ENCODE results near the gene ELP1.
"Not testable (repeated sequence)": the region's sequence is repeated elsewhere in the genome, so short reads cannot be mapped to it uniquely, and the experiment has no call there.

Gene ELP1

DNA sequence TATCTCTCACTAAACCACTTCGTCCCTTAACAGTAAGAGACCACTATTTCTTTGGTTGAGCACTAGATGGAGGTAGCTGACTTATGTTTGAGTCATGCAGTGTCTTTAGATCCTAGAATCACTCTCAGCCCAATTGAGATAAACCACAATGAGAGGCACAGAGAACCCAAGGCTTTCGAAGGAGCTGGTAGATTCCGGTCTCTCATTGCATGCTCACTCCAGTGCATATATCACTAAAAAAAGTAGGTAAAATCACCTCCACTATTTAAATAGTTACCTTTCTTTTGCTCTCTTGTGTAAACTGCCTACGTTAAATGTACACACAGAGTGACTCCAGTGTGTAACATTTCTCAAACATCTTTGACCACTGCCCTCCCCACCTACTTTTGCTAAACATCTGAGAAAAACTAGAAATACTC is 44.3 kb downstream of the ELP1 start:
- Histone ChIP-seq H3K4me1 (ENCODE audit: control insufficient read depth, insufficient read depth, low read length) (no peaks in the 10 kb centered on the region), H3K27me3 (ENCODE audit: control insufficient read depth, insufficient read depth, low read length) (no peaks in the 10 kb centered on the region), H3K36me3 (ENCODE audit: control insufficient read depth, insufficient read depth, low read length) (no peaks in the 10 kb centered on the region), H3K9me3 (ENCODE audit: control insufficient read depth, low read length) (no peaks in the 10 kb centered on the region), H3K9ac (ENCODE audit: low read length) (no peak overlapping the region), H3K4me3 (ENCODE audit: low read length) (no peak overlapping the region)

- not testable (repeated sequence) for H3K4me1 ChIP-seq (ENCODE audit: control insufficient read depth, insufficient read depth, low read length); H3K9ac ChIP-seq (ENCODE audit: low read length); H3K36me3 ChIP-seq (ENCODE audit: control insufficient read depth, insufficient read depth, low read length); H3K9me3 ChIP-seq (ENCODE audit: control insufficient read depth, low read length); H3K4me3 ChIP-seq (ENCODE audit: low read length); H3K27me3 ChIP-seq (ENCODE audit: control insufficient read depth, insufficient read depth, low read length)
Measured at GRCh38 chr9:108886594-108887271, 47.2 kb downstream of the ELP1 start.

DNA sequence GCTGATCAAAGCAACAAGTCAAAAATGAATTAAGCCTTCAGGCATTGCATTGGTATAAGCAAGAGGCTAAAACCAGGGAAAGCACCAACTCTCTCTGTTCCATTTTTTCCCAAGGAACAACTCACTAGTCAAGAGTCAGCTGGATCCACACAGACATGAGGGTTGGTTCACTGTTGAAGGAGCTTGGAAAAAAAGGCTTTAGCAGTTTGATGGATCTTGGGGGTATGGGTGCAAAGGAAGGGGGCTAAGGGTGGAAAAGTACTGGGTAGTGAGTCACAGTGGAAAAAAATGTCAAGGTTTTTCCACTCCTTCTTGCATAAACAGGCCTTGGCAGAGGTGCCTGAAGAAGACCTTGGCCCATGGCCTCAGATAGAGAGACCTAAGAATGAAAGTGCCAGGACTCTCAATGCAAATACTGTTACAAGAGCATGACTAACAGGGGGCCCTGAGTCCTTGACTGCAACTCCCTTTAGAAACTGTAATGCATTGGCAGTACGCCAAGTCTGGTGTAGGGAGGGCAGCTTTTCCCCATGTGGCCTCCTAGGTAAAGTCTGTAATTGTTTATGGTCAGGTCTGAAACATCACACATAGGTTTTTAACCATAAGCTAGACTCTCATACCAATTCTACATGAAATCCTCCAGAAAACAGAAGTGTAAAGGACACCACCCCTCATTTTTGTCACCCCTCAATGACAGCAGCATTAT is 48.1 kb downstream of the ELP1 start:
- no peaks in the 10 kb centered on the region for H3K9me3 ChIP-seq (ENCODE audit: control insufficient read depth, low read length)
- no peaks in the 10 kb centered on the region for H3K4me1 ChIP-seq (ENCODE audit: control insufficient read depth, insufficient read depth, low read length)
- no peak overlapping the region for H3K4me3 ChIP-seq (ENCODE audit: low read length)
- no peaks in the 10 kb centered on the region for H3K36me3 ChIP-seq (ENCODE audit: control insufficient read depth, insufficient read depth, low read length)
- no peaks in the 10 kb centered on the region for H3K27me3 ChIP-seq (ENCODE audit: control insufficient read depth, insufficient read depth, low read length)
- H3K9ac ChIP-seq (ENCODE audit: low read length) = no peak overlapping the region

- Histone ChIP-seq H3K27me3 (ENCODE audit: control insufficient read depth, insufficient read depth, low read length) (no peaks in the 10 kb centered on the region), H3K4me1 (ENCODE audit: control insufficient read depth, insufficient read depth, low read length) (no peaks in the 10 kb centered on the region), H3K9me3 (ENCODE audit: control insufficient read depth, low read length) (no peaks in the 10 kb centered on the region), H3K36me3 (ENCODE audit: control insufficient read depth, insufficient read depth, low read length) (no peaks in the 10 kb centered on the region), H3K9ac (ENCODE audit: low read length) (no peak overlapping the region), H3K4me3 (ENCODE audit: low read length) (no peak overlapping the region)
Measured at GRCh38 chr9:108884701-108885100, 49.2 kb downstream of the ELP1 start.

GRCh38 chr9:108883085-108883484 is 50.8 kb downstream of the ELP1 start:
- Histone ChIP-seq H3K4me3 (ENCODE audit: low read length) (no peak overlapping the region), H3K36me3 (ENCODE audit: control insufficient read depth, insufficient read depth, low read length) (peaks cover 7% of the 10 kb centered on the region), H3K9me3 (ENCODE audit: control insufficient read depth, low read length) (no peaks in the 10 kb centered on the region), H3K9ac (ENCODE audit: low read length) (no peak overlapping the region), H3K27me3 (ENCODE audit: control insufficient read depth, insufficient read depth, low read length) (no peaks in the 10 kb centered on the region), H3K4me1 (ENCODE audit: control insufficient read depth, insufficient read depth, low read length) (no peaks in the 10 kb centered on the region)

- Histone ChIP-seq H3K4me3 (ENCODE audit: low read length) (no peak overlapping the region), H3K27me3 (ENCODE audit: control insufficient read depth, insufficient read depth, low read length) (no peaks in the 10 kb centered on the region), H3K9ac (ENCODE audit: low read length) (no peak overlapping the region), H3K9me3 (ENCODE audit: control insufficient read depth, low read length) (no peaks in the 10 kb centered on the region), H3K36me3 (ENCODE audit: control insufficient read depth, insufficient read depth, low read length) (peaks cover 8% of the 10 kb centered on the region), H3K4me1 (ENCODE audit: control insufficient read depth, insufficient read depth, low read length) (no peaks in the 10 kb centered on the region)
Measured at GRCh38 chr9:108882052-108882888, 51.7 kb downstream of the ELP1 start.

GRCh38 chr9:108880738-108881316 is 53.1 kb downstream of the ELP1 start:
- Histone ChIP-seq H3K36me3 (ENCODE audit: control insufficient read depth, insufficient read depth, low read length) (peaks cover 11% of the 10 kb centered on the region), H3K9ac (ENCODE audit: low read length) (no peak overlapping the region), H3K4me3 (ENCODE audit: low read length) (no peak overlapping the region), H3K4me1 (ENCODE audit: control insufficient read depth, insufficient read depth, low read length) (no peaks in the 10 kb centered on the region), H3K9me3 (ENCODE audit: control insufficient read depth, low read length) (no peaks in the 10 kb centered on the region), H3K27me3 (ENCODE audit: control insufficient read depth, insufficient read depth, low read length) (no peaks in the 10 kb centered on the region)

- Histone ChIP-seq H3K27me3 (ENCODE audit: control insufficient read depth, insufficient read depth, low read length) (no peaks in the 10 kb centered on the region), H3K4me1 (ENCODE audit: control insufficient read depth, insufficient read depth, low read length) (no peaks in the 10 kb centered on the region), H3K9ac (ENCODE audit: low read length) (no peak overlapping the region), H3K36me3 (ENCODE audit: control insufficient read depth, insufficient read depth, low read length) (peaks cover 11% of the 10 kb centered on the region), H3K4me3 (ENCODE audit: low read length) (no peak overlapping the region), H3K9me3 (ENCODE audit: control insufficient read depth, low read length) (no peaks in the 10 kb centered on the region)
Measured at GRCh38 chr9:108877524-108877923, 56.4 kb downstream of the ELP1 start.

DNA sequence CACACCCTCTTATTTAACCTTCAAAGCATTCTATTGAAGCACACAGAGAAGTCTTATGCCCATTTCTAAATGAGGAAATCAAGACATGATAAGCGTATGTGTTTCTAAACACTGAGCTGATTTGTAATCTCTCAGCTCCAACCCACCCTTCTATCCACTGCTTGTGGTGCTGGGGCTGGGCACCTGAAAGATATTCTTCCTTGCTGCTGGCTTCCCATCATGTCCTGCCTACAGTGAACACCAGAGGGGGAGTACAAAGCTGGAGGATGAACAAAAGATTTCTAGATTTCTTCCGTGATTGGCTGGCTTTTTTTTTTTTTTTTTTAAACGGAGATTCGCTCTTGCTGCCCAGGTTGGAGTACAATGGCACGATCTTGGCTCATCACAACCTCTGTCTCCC is 57.5 kb downstream of the ELP1 start:
- Histone ChIP-seq H3K9ac (ENCODE audit: low read length) (no peak overlapping the region), H3K4me3 (ENCODE audit: low read length) (no peak overlapping the region), H3K4me1 (ENCODE audit: control insufficient read depth, insufficient read depth, low read length) (no peaks in the 10 kb centered on the region), H3K36me3 (ENCODE audit: control insufficient read depth, insufficient read depth, low read length) (peaks cover 11% of the 10 kb centered on the region), H3K27me3 (ENCODE audit: control insufficient read depth, insufficient read depth, low read length) (no peaks in the 10 kb centered on the region), H3K9me3 (ENCODE audit: control insufficient read depth, low read length) (no peaks in the 10 kb centered on the region)

DNA sequence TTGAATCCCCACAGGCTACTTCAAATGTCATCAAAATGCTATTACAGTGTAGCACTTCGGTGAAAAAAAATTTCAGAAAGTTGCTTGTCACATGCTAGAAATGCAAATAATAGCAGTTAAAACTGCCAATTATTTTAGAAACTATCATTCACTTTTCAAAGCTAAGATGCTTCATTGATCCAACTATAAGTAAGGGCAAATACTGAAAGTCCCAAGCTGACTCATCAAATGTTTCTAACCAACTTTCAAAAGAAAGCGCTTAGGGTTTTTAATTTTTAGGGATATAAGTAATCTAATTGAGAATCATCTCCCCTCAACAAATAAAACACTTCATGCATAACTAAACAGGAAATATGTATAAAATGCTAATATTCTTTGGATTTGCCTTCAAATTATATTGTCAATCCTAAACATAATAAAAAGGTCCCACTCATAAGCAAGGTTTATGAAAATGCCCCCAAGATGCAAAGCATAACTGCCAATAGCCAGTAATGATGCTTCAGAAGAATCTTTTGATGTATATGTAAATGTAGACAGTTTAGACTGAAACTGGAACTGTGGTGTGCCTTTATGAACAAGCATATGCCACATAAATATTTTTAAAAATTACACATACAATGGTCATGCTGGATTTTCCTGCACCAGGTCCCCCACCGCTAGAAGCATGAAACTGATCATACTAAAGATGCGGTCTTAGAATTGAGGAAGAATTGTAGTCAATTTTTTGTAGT is 59.7 kb downstream of the ELP1 start:
- H3K36me3 ChIP-seq (ENCODE audit: control insufficient read depth, insufficient read depth, low read length) = peaks cover 11% of the 10 kb centered on the region
- H3K27me3 ChIP-seq (ENCODE audit: control insufficient read depth, insufficient read depth, low read length) = no peaks in the 10 kb centered on the region

GRCh38 chr9:108869092-108869725 is 64.7 kb downstream of the ELP1 start:
- Histone ChIP-seq H3K9me3 (ENCODE audit: control insufficient read depth, low read length) (no peaks in the 10 kb centered on the region), H3K36me3 (ENCODE audit: control insufficient read depth, insufficient read depth, low read length) (no peaks in the 10 kb centered on the region), H3K4me1 (ENCODE audit: control insufficient read depth, insufficient read depth, low read length) (no peaks in the 10 kb centered on the region), H3K27me3 (ENCODE audit: control insufficient read depth, insufficient read depth, low read length) (no peaks in the 10 kb centered on the region), H3K4me3 (ENCODE audit: low read length) (no peak overlapping the region), H3K9ac (ENCODE audit: low read length) (no peak overlapping the region)

More for the DNA sequence above, 59.7 kb downstream of the ELP1 start:
- Histone ChIP-seq H3K9ac (ENCODE audit: low read length) (no peak overlapping the region), H3K4me3 (ENCODE audit: low read length) (no peak overlapping the region), H3K4me1 (ENCODE audit: control insufficient read depth, insufficient read depth, low read length) (no peaks in the 10 kb centered on the region), H3K9me3 (ENCODE audit: control insufficient read depth, low read length) (no peaks in the 10 kb centered on the region)
